Breast epithelium (tissue), 4 donors: ENCODE results near the gene RMND1. TPM values are rescaled to one million over a fixed set of nuclear protein-coding genes. Genes with fewer than 3 reads are reported as not detected.
"Not testable (repeated sequence)": the region's sequence is repeated elsewhere in the genome, so short reads cannot be mapped to it uniquely, and the experiment has no call there.

Experiments used
- DNase-seq, 2 donors: peaks; one replicate each; pipeline ENCODE4 v3.0.0-alpha.2; 2019; ENCODE audit warnings: low spot score in 2 of 2
- H3K27ac ChIP-seq, 2 donors: fragments of 200-600 bp; sonication (generic) in 1 of 2; one replicate each; pipeline ENCODE4 v1.5.1; 2016 to 2019; ENCODE audit warnings: mild to moderate bottlenecking in 1 of 2
- H3K27me3 ChIP-seq, 2 donors: fragments of 200-600 bp; sonication (generic) in 1 of 2; one replicate each; pipeline versions ENCODE4 v1.5.1 to v1.6.0; 2017 to 2019; ENCODE audit warnings: control low read depth in 1 of 2, mild to moderate bottlenecking in 1 of 2
- H3K36me3 ChIP-seq: fragments of 200-600 bp; one replicate; pipeline ENCODE4 v1.5.1; 2019
- H3K4me1 ChIP-seq, 2 donors: fragments of 200-600 bp; sonication (generic); one replicate each; pipeline ENCODE4 v1.5.1; 2016 to 2019; ENCODE audit warnings: control low read depth in 1 of 2
- H3K4me3 ChIP-seq, 3 donors: fragments of 200-600 bp; sonication (generic); 1 replicate in 2 of 3; 2 replicates in 1 of 3; pipeline ENCODE4 v1.5.1; 2016 to 2019; ENCODE audit warnings: mild to moderate bottlenecking in 3 of 3, moderate library complexity in 2 of 3
- H3K9me3 ChIP-seq, 2 donors: fragments of 200-600 bp; sonication (generic) in 1 of 2; one replicate each; pipeline ENCODE4 v1.5.1; 2016 to 2019; ENCODE audit warnings: control low read depth in 1 of 2
- POLR2A ChIP-seq: fragments of 450-650 bp; IDR thresholded peaks from one replicate; pipeline ENCODE4 v1.6.1; 2016; ENCODE audit warnings: antibody characterized with exemption, mild to moderate bottlenecking, moderate library complexity
- POLR2AphosphoS5 ChIP-seq, 3 donors: sonication (generic); formaldehyde crosslinking; IDR thresholded peaks; one replicate each; pipeline ENCODE4 v1.6.1; 2017; ENCODE audit warnings: antibody characterized with exemption in 3 of 3
- intact Hi-C: fragments of 100-400 bp; cut with DNase I; formaldehyde crosslinking; loops from one replicate; pipeline ENCODE4 v1.15.1; 2023; ENCODE audit warnings: low total_unique reads
- total RNA-seq, 3 donors: library from RNA; depleted of rRNA; stranded (reverse); fragments of >200 nt; gene quantifications; one replicate each; pipeline ENCODE4 v1.1.0, GENCODE V29; 2016
- TF ChIP-seq, protein P1 (sequence below), 3 donors: fragments of 450-650 bp; IDR thresholded peaks; one replicate each; pipeline ENCODE4 v1.5.1; 2016 to 2017; ENCODE audit warnings: antibody characterized with exemption in 3 of 3, mild to moderate bottlenecking in 3 of 3, moderate library complexity in 3 of 3

RMND1 gene
- total RNA-seq, 3 donors from 2014 or later, result 25.3 to 34.1 (median 32.1) TPM

DNA sequence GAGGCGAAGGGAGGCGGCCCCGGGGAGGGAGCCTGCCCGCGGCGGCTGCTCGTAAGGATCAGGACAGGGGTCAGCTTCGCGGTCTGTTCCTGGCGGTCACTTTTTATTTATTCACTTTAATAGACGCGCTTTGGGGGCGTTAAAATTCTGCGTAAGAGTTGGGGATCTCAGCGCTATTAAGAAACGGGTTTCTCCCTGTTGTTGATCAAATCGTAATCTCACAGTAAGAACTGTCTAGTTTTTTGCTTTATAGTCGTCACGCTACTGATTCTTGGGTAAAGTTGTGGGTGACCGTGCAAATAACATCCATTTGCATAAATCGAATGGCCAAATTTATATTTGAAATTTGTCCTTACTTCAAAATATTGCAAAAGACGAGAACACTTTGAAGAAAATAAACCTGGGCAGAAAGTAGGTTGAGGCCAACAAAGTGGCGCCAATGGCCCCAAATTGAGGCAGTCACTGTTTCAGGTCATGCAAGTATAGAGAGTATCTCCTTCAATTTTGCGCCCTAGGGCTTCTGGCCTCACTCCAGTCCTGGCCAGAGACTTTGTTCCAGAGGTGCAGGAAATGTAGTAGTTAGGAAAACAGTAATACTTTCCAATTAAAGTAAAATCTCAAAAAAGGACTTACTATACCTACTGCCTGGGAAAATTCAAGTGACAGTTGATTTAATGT, 963 bp upstream of the RMND1 start:
- H3K4me3 ChIP-seq, result peak overlapping the region; percentile 72 to 93 (median 77)
- H3K4me1 ChIP-seq, result peaks cover 3 to 10% of the 10 kb centered on the region in 2 donors
- peak; percentile 65 to 80 for DNase-seq
- H3K36me3 ChIP-seq, result no peaks in the 10 kb centered on the region
- peak overlapping the region; percentile 87 to 94 for H3K27ac ChIP-seq
- H3K27me3 ChIP-seq, result no peaks in the 10 kb centered on the region
- intact Hi-C loops, result no loop called here
- no peaks in the 10 kb centered on the region for H3K9me3 ChIP-seq
- TF ChIP-seq, protein P1, sequence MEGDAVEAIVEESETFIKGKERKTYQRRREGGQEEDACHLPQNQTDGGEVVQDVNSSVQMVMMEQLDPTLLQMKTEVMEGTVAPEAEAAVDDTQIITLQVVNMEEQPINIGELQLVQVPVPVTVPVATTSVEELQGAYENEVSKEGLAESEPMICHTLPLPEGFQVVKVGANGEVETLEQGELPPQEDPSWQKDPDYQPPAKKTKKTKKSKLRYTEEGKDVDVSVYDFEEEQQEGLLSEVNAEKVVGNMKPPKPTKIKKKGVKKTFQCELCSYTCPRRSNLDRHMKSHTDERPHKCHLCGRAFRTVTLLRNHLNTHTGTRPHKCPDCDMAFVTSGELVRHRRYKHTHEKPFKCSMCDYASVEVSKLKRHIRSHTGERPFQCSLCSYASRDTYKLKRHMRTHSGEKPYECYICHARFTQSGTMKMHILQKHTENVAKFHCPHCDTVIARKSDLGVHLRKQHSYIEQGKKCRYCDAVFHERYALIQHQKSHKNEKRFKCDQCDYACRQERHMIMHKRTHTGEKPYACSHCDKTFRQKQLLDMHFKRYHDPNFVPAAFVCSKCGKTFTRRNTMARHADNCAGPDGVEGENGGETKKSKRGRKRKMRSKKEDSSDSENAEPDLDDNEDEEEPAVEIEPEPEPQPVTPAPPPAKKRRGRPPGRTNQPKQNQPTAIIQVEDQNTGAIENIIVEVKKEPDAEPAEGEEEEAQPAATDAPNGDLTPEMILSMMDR (IDR thresholded peaks at IDR 0.05), result no peak
- no peak for TF ChIP-seq POLR2A
- no peak for TF ChIP-seq POLR2AphosphoS5 (IDR thresholded peaks at IDR 0.05)

DNA sequence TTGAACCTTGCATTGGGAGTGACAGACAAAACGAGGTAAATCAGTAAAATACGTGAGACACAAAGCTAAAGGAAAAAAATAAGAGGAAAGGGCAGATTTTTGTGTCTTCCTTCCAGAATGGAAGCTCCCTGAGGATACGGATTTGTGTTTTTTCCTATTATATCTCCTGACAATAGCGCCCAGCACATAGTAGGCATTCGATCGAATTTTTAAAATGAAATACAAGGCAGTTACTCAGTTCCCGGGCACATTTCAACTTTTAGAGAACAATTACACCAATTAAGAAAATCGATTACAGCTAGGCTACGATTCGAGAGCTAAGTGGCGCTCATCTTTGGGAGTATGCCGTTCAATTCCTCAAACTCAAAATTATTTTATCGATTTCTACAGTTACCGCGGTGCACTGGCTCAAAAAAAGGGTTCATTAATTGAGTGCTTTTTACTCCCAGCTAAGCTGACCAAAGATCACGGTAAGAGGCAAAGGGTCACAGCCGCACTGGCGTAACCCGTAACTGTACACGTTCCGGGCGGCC, 443 bp downstream of the RMND1 start:
- H3K27ac ChIP-seq, result peak overlapping the region; percentile 87 to 94

DNA sequence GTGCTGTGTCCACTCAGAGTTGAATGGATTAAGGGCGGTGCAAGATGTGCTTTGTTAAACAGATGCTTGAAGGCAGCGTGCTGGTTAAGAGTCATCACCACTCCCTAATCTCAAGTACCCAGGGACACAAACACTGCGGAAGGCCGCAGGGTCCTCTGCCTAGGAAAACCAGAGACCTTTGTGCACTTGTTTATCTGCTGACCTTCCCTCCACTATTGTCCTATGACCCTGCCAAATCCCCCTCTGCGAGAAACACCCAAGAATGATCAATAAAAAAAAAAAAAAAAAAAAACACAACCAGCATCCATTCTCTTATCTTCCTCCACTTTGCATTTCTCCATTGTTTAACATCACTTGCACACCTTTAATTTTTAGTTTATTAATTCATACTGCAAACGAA, 998 bp downstream of the RMND1 start:
- Histone ChIP-seq H3K4me3 (peak overlapping the region; percentile 72 to 93 (median 77)), H3K4me1 (peaks cover 3 to 10% of the 10 kb centered on the region in 2 donors)
- H3K36me3 ChIP-seq, intact Hi-C loops, H3K27me3 ChIP-seq, H3K9me3 ChIP-seq, H3K27ac ChIP-seq, DNase-seq: not testable (repeated sequence)

More for the DNA sequence above, 443 bp downstream of the RMND1 start:
- no peaks in the 10 kb centered on the region for H3K27me3 ChIP-seq
- peaks cover 3 to 10% of the 10 kb centered on the region in 2 donors for H3K4me1 ChIP-seq
- intact Hi-C loops, result no loop called here
- H3K36me3 ChIP-seq, result no peaks in the 10 kb centered on the region
- DNase-seq, result no peak
- no peaks in the 10 kb centered on the region for H3K9me3 ChIP-seq
- H3K4me3 ChIP-seq, result peak overlapping the region; percentile 72 to 93 (median 77)
- TF ChIP-seq, protein P1 (IDR thresholded peaks at IDR 0.05), result no peak
- TF ChIP-seq POLR2A, result no peak
- TF ChIP-seq POLR2AphosphoS5 (IDR thresholded peaks at IDR 0.05), result no peak

DNA sequence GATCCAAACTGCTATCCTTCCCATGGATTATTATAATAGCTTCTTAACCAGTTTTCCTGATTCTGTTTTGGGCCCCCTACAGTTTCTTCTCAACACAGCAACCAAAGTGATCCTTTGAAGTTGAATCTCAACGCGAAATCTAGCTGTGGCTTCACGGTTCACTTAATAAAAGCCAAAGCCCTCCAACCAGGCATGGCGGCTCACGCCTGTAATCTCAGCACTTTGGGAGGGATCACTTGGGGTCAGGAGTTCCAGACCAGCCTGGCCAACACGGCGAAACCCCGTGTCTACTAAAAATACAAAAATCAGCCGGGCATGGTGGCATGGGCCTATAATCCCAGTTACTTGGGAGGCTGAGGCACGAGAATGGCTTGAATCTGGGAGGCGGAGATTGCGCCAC, 3.3 kb downstream of the RMND1 start:
- intact Hi-C loops, result no loop called here
- Histone ChIP-seq H3K27me3 (no peaks in the 10 kb centered on the region), H3K9me3 (no peaks in the 10 kb centered on the region), H3K4me3 (no peak overlapping the region), H3K36me3 (no peaks in the 10 kb centered on the region), H3K4me1 (peaks cover 0 to 2% of the 10 kb centered on the region in 2 donors), H3K27ac (no peak overlapping the region)
- DNase-seq, result no peak
- TF ChIP-seq POLR2AphosphoS5 (IDR thresholded peaks at IDR 0.05) (no peak), POLR2A (no peak)
- TF ChIP-seq, protein P1 (IDR thresholded peaks at IDR 0.05), result no peak

DNA sequence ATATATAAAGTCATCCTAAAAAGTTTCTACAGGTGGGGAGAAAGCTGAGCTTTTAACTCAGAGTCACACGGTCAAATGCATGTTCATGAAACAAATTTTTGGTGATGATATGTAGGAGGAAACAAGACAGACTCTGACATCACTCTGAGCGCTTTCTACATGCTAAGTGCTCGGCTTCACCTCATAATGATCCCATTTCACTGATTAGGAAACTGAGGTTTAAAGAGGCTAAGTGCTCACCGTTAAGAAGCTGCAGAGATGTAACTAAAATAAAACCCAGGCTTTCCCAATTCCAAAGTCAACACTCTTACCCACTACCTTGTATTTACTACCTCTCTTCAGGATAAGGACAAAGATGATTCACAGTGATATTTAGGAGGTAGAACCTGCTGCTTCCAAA, 4.7 kb downstream of the RMND1 start:
- DNase-seq, result no peak
- no peaks in the 10 kb centered on the region for H3K27me3 ChIP-seq
- no peaks in the 10 kb centered on the region for H3K36me3 ChIP-seq
- no peaks in the 10 kb centered on the region for H3K9me3 ChIP-seq
- H3K27ac ChIP-seq, result no peak overlapping the region
- H3K4me3 ChIP-seq, result no peak overlapping the region
- intact Hi-C loops, result no loop called here
- H3K4me1 ChIP-seq, result no peaks in the 10 kb centered on the region
- TF ChIP-seq, protein P1 (IDR thresholded peaks at IDR 0.05), result no peak
- TF ChIP-seq POLR2A (no peak), POLR2AphosphoS5 (IDR thresholded peaks at IDR 0.05) (no peak)
